Gastrocnemius medialis (tissue), 4 donors: ENCODE measurements around the gene LARGE1. TPM values are rescaled to one million over a fixed set of nuclear protein-coding genes. Genes with fewer than 3 reads are reported as not detected.

ENCODE experiments used
- ATAC-seq, 2 donors: fragments of 150-250 bp; one replicate each; pipeline ENCODE4 v1.9.1; 2016
- DNase-seq, 2 donors: peaks; one replicate each; pipeline ENCODE4 v3.0.0-alpha.2; 2019
- H3K27ac ChIP-seq, 4 donors: fragments of 200-600 bp; sonication (generic); 1 replicate in 1 of 4; 2 replicates in 3 of 4; pipeline ENCODE4 v1.5.1; 2016 to 2018; ENCODE audit warnings: mild to moderate bottlenecking in 2 of 4, moderate library complexity in 1 of 4
- H3K27me3 ChIP-seq, 3 donors: fragments of 200-600 bp; sonication (generic) in 2 of 3; 1 replicate in 1 of 3; 2 replicates in 2 of 3; pipeline versions ENCODE4 v1.5.1 to v1.6.0; 2016 to 2019; ENCODE audit warnings: mild to moderate bottlenecking in 1 of 3, moderate library complexity in 1 of 3
- H3K36me3 ChIP-seq, 2 donors: fragments of 200-600 bp; sonication (generic) in 1 of 2; one replicate each; pipeline ENCODE4 v1.5.1; 2017 to 2018
- H3K4me1 ChIP-seq, 2 donors: fragments of 200-600 bp; sonication (generic) in 1 of 2; one replicate each; pipeline ENCODE4 v1.5.1; 2016 to 2017; ENCODE audit warnings: mild to moderate bottlenecking in 2 of 2
- H3K4me3 ChIP-seq, 4 donors: fragments of 200-600 bp; sonication (generic) in 3 of 4; 1 replicate in 1 of 4; 2 replicates in 3 of 4; pipeline ENCODE4 v1.5.1; 2016 to 2019; ENCODE audit warnings: mild to moderate bottlenecking in 2 of 4
- H3K9me3 ChIP-seq, 3 donors: fragments of 200-600 bp; sonication (generic) in 2 of 3; 1 replicate in 1 of 3; 2 replicates in 2 of 3; pipeline ENCODE4 v1.5.1; 2016 to 2019
- POLR2A ChIP-seq, 2 donors: fragments of 450-650 bp; IDR thresholded peaks; one replicate each; pipeline ENCODE4 v1.6.1; 2017; ENCODE audit warnings: antibody characterized with exemption in 2 of 2, mild to moderate bottlenecking in 2 of 2, moderate library complexity in 2 of 2
- in situ Hi-C, 4 donors: fragments of 200-750 bp; cut with MboI; loops; one replicate each; pipeline versions ENCODE4 v1.15.0 to v1.8.0; 2017; ENCODE audit warnings: low sequenced_read_pairs in 4 of 4
- intact Hi-C: fragments of 100-400 bp; cut with DNase I; formaldehyde crosslinking; loops from one replicate; pipeline ENCODE4 v1.15.1; 2023; ENCODE audit warnings: low total_unique reads
- total RNA-seq, 4 donors: library from RNA; depleted of rRNA; stranded (reverse); fragments of >200 nt; gene quantifications; one replicate each; pipeline versions ENCODE4 v1.1.0 to v1.2.3, GENCODE V29; 2016
- TF ChIP-seq, protein P1 (sequence below), 5 experiments: fragments of 450-650 bp in 3 of 5; fragments of 200-600 bp in 2 of 5; sonication (generic) in 2 of 5; IDR thresholded peaks in 4 of 5; conservative IDR thresholded peaks in 1 of 5; 1 replicate in 4 of 5; 2 replicates in 1 of 5; pipeline ENCODE4 v1.5.1; 2016 to 2019; ENCODE audit warnings: antibody characterized with exemption in 5 of 5, mild to moderate bottlenecking in 3 of 5, moderate library complexity in 3 of 5

LARGE1 gene
- total RNA-seq, 4 donors from 2014 or later = 48.5 to 91.0 (median 68.4) TPM

DNA sequence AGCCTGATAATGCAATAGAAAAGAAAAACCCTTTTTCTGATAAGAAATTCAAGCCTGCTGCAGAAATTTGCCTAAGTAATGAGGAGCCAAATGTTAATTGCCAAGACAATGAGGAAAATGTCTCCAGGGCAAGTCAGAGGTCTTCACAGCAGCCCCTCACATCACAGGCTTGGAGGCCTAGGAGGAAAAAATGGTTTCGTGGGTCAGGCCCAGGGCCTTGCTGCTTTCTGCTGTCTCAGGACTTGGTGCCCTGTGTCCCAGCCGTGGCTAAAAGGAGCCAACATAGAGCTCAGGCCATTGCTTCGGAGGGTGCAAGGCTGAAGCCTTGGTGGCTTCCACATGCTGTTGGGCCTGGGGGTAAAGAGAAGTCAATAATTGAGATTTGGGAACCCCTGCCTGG is 131.3 kb downstream of the LARGE1 start:
- Histone ChIP-seq H3K27ac (no peak overlapping the region), H3K4me1 (peaks cover 5 to 25% of the 10 kb centered on the region in 2 donors), H3K27me3 (no peaks in the 10 kb centered on the region), H3K36me3 (no peaks in the 10 kb centered on the region), H3K9me3 (peaks cover 0 to 4% (median 3%) of the 10 kb centered on the region in 3 donors), H3K4me3 (no peak overlapping the region)
- DNase-seq (no peak), ATAC-seq (no peak)
- intact Hi-C loops = no loop called here
- no peak for TF ChIP-seq POLR2A (IDR thresholded peaks at IDR 0.05)
- TF ChIP-seq, protein P1, sequence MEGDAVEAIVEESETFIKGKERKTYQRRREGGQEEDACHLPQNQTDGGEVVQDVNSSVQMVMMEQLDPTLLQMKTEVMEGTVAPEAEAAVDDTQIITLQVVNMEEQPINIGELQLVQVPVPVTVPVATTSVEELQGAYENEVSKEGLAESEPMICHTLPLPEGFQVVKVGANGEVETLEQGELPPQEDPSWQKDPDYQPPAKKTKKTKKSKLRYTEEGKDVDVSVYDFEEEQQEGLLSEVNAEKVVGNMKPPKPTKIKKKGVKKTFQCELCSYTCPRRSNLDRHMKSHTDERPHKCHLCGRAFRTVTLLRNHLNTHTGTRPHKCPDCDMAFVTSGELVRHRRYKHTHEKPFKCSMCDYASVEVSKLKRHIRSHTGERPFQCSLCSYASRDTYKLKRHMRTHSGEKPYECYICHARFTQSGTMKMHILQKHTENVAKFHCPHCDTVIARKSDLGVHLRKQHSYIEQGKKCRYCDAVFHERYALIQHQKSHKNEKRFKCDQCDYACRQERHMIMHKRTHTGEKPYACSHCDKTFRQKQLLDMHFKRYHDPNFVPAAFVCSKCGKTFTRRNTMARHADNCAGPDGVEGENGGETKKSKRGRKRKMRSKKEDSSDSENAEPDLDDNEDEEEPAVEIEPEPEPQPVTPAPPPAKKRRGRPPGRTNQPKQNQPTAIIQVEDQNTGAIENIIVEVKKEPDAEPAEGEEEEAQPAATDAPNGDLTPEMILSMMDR (IDR thresholded peaks at IDR 0.05 in 4 of 5, conservative IDR thresholded peaks at IDR 0.05 in 1 of 5) = no peak
- in situ Hi-C loops = no loop called here

DNA sequence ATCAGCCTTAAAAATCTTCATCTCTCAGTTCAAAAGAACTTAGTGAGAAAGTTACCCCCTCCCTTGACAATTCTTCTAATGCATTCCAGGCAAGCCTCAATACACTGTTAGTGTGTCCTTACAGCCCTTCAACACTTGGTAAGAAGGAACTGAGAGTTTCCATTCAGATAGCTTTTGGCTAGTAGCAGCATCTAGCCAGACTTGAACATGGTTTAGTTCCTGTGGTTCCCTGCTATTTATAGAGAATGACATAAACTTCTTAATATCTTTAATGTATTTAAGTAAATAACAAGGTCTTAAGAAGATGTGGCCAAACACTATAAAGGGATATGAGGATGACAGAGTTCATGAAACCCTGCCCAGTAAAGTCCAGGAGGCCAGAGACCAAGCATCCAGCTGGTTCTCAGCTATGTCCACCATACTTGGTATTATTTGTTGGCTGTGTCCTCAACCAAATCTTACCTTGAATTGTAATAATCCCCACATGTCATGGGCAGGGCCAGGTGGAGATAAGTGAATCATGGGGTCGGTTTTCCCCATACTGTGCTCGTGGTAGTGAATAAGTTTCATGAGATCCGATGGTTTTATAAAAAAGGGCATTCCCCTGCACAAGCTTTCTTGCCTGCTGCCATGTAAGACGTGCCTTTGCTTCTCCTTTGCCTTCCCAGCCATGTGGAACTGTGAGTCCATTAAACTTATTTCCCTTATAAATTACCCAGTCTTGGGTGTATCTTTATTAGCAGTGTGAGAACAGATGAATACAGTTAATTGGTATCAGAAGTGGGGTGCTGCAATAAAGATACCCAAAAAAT is 132.4 kb downstream of the LARGE1 start:
- Histone ChIP-seq H3K4me1 (peaks cover 0 to 16% of the 10 kb centered on the region in 2 donors), H3K4me3 (no peak overlapping the region), H3K27ac (no peak overlapping the region), H3K27me3 (no peaks in the 10 kb centered on the region), H3K9me3 (peaks cover 0 to 4% (median 3%) of the 10 kb centered on the region in 3 donors), H3K36me3 (no peaks in the 10 kb centered on the region)
- DNase-seq = no peak
- intact Hi-C loops (no loop called here), in situ Hi-C loops (no loop called here)
- ATAC-seq = no peak
- TF ChIP-seq POLR2A (IDR thresholded peaks at IDR 0.05) = no peak
- TF ChIP-seq, protein P1 (IDR thresholded peaks at IDR 0.05 in 4 of 5, conservative IDR thresholded peaks at IDR 0.05 in 1 of 5) = no peak

DNA sequence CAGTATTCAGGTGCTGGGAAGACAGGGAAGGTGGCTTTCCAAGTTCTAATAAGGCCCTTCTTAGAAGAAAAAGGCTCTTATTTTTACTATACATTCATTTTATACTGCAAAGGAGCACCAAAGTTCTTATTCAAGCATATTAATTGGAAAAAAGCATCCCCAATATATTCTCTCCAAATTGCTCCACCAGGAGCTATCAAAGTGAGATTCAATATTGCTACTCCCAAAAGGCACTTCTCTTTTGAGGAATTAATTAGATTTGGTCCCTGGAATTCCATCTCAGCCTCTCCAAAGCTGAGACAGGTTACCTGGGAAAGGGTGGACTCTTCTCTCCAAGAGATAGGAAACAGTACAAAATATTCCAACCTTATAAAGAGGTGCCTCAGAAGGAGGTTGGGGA is 134.1 kb downstream of the LARGE1 start:
- intact Hi-C loops = no loop called here
- in situ Hi-C loops = no loop called here
- H3K9me3 ChIP-seq = peaks cover 0 to 4% (median 3%) of the 10 kb centered on the region in 3 donors
- no peak overlapping the region for H3K27ac ChIP-seq
- H3K27me3 ChIP-seq = no peaks in the 10 kb centered on the region
- TF ChIP-seq, protein P1 (IDR thresholded peaks at IDR 0.05 in 4 of 5, conservative IDR thresholded peaks at IDR 0.05 in 1 of 5) = no peak
- no peak for TF ChIP-seq POLR2A (IDR thresholded peaks at IDR 0.05)
- no peaks in the 10 kb centered on the region for H3K36me3 ChIP-seq
- DNase-seq (no peak), ATAC-seq (no peak)
- peaks cover 11 to 27% of the 10 kb centered on the region in 2 donors for H3K4me1 ChIP-seq
- no peak overlapping the region for H3K4me3 ChIP-seq

DNA sequence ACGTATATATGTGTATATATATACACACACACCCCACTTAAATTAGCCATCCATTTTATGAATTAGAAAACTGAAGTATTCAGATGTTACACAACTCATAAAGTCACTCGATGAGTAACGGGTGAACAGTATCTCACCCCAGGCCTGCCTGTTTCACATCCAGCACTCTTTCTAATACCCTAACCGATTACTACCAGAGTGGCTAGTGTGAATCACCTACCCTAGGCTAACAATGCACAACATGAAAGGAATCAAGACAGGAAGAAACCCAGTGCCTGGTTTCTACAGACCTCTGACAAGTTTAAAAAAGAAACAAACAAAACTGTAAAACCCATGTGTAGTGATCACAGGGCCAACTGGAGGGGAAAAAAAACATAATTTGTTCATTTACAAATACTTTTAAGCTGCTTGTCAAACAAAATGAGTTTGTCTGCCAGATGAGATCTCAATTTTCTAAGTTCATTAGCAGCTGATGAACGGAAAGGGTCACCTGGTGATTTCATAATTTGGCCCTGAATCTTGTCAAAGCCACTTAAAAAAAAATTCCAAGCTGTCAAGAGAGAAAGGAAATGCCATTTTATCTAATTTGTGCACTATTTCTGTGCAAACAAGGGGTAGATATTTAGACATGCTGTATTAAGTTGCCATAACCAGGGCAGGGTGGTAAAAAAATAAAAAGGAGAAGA is 134.8 kb downstream of the LARGE1 start:
- intact Hi-C loops (no loop called here), in situ Hi-C loops (no loop called here)
- Histone ChIP-seq H3K27ac (no peak overlapping the region), H3K4me1 (peaks cover 13 to 31% of the 10 kb centered on the region in 2 donors), H3K36me3 (no peaks in the 10 kb centered on the region), H3K4me3 (no peak overlapping the region), H3K27me3 (no peaks in the 10 kb centered on the region), H3K9me3 (peaks cover 0 to 4% (median 3%) of the 10 kb centered on the region in 3 donors)
- ATAC-seq (peak in 1 of 2 donors; percentile 39), DNase-seq (no peak)
- TF ChIP-seq, protein P1 (IDR thresholded peaks at IDR 0.05 in 4 of 5, conservative IDR thresholded peaks at IDR 0.05 in 1 of 5) = no peak
- no peak for TF ChIP-seq POLR2A (IDR thresholded peaks at IDR 0.05)
